IMR-90 (cell line): ENCODE results near the gene ITSN1. TPM values are rescaled to one million over a fixed set of nuclear protein-coding genes. Genes with fewer than 3 reads are reported as not detected.

ENCODE experiments used
- ATAC-seq: fragments of 200-7000 bp; cut with Tn5 transposase; 2 replicates; pipeline ENCODE4 v1.9.1; 2020; ENCODE audit warnings: low read depth, mild to moderate bottlenecking, moderate library complexity
- BruUV-seq: library from RNA; stranded (reverse); fragments of 400-500 nt; replicated peaks from 2 replicates; lab custom pipeline; 2021; lab: Mats Ljungman, UMichigan
- CTCF ChIA-PET: fragments of 300-600 bp; formaldehyde crosslinking; extraction: SDS; loops from one replicate; lab custom pipeline; 2021; ENCODE audit warnings: antibody characterized with exemption; lab: Yijun Ruan, JAX
- POLR2A ChIA-PET: fragments of 300-600 bp; sonication (Branson Sonifier 250); formaldehyde crosslinking; loops from one replicate; lab custom pipeline; 2022; ENCODE audit warnings: antibody characterized with exemption; ENCODE audit not compliant: unreplicated experiment; lab: Charles Lee
- DNase-seq: peaks from one replicate; pipeline ENCODE4 v3.0.0; 2013
- H2AFZ ChIP-seq: replicated peaks from 2 replicates; pipeline ENCODE3; 2013; ENCODE audit warnings: low read length, mild to moderate bottlenecking; ENCODE audit not compliant: poor library complexity
- H2AK5ac ChIP-seq: 2 replicates; pipeline ENCODE4 v1.6.1; 2013; ENCODE audit warnings: low read depth, low read length, inconsistent platforms
- H2AK9ac ChIP-seq: replicated peaks from 2 replicates; pipeline ENCODE3; 2013; ENCODE audit warnings: mild to moderate bottlenecking, low read depth, low read length, moderate library complexity; ENCODE audit not compliant: poor library complexity
- H2BK120ac ChIP-seq: 2 replicates; pipeline ENCODE4 v1.6.1; 2013; ENCODE audit warnings: low read depth, low read length, inconsistent platforms
- H2BK15ac ChIP-seq: 3 replicates; pipeline ENCODE4 v1.6.1; 2013; ENCODE audit warnings: low read depth, low read length, inconsistent platforms
- H2BK20ac ChIP-seq: 2 replicates; pipeline ENCODE4 v1.6.1; 2013; ENCODE audit warnings: low read depth, mild to moderate bottlenecking, inconsistent platforms, low read length, moderate library complexity
- H2BK5ac ChIP-seq: 2 replicates; pipeline ENCODE4 v1.6.1; 2013; ENCODE audit warnings: mild to moderate bottlenecking, low read depth, low read length, inconsistent platforms; ENCODE audit not compliant: poor library complexity, severe bottlenecking
- H3K14ac ChIP-seq: replicated peaks from 2 replicates; pipeline ENCODE4 v1.6.1; 2013; ENCODE audit warnings: low read depth, low read length, inconsistent platforms
- H3K18ac ChIP-seq: 2 replicates; pipeline ENCODE4 v1.6.1; 2013; ENCODE audit warnings: low read depth, low read length, control low read depth
- H3K23ac ChIP-seq: 2 replicates; pipeline ENCODE4 v1.6.1; 2013; ENCODE audit warnings: low read depth, low read length, inconsistent platforms
- H3K27ac ChIP-seq: 2 replicates; pipeline ENCODE4 v1.5.1; 2013; ENCODE audit warnings: mild to moderate bottlenecking, control low read depth, low read length; ENCODE audit not compliant: insufficient read depth
- H3K27me3 ChIP-seq: 2 replicates; pipeline ENCODE4 v1.6.1; 2013; ENCODE audit warnings: low read length; ENCODE audit not compliant: control insufficient read depth, insufficient read depth
- H3K36me3 ChIP-seq: 2 replicates; pipeline ENCODE4 v1.6.1; 2013; ENCODE audit warnings: low read length, mixed read lengths; ENCODE audit not compliant: control insufficient read depth, insufficient read depth
- H3K4ac ChIP-seq: 2 replicates; pipeline ENCODE4 v1.6.1; 2013; ENCODE audit warnings: low read depth, low read length, inconsistent platforms
- H3K4me1 ChIP-seq: 2 replicates; pipeline ENCODE4 v1.6.1; 2013; ENCODE audit warnings: low read length, mixed read lengths; ENCODE audit not compliant: control insufficient read depth, insufficient read depth
- H3K4me2 ChIP-seq: 2 replicates; pipeline ENCODE4 v1.6.1; 2013; ENCODE audit warnings: low read depth, mild to moderate bottlenecking, control low read depth, low read length, moderate library complexity
- H3K4me3 ChIP-seq: 2 replicates; pipeline ENCODE4 v1.5.1; 2013; ENCODE audit warnings: low read depth, mild to moderate bottlenecking, control low read depth, low read length, moderate library complexity; ENCODE audit not compliant: insufficient read depth
- H3K56ac ChIP-seq: 2 replicates; pipeline ENCODE4 v1.6.1; 2013; ENCODE audit warnings: low read length, inconsistent platforms; ENCODE audit not compliant: insufficient read depth; ENCODE audit errors: extremely low read depth
- H3K79me1 ChIP-seq, 2 experiments: 2 replicates each; pipeline ENCODE4 v1.6.1; 2013; ENCODE audit warnings: low read length in 2 of 2, inconsistent platforms in 1 of 2, low read depth in 1 of 2
- H3K9ac ChIP-seq: 2 replicates; pipeline ENCODE4 v1.6.1; 2013; ENCODE audit warnings: low read depth, low read length, control low read depth
- H3K9me1 ChIP-seq: 2 replicates; pipeline ENCODE4 v1.6.1; 2013; ENCODE audit warnings: low read length, inconsistent platforms; ENCODE audit not compliant: insufficient read depth
- H3K9me3 ChIP-seq: 2 replicates; pipeline ENCODE4 v1.6.1; 2013; ENCODE audit warnings: low read length; ENCODE audit not compliant: control insufficient read depth, insufficient read depth
- H4K20me1 ChIP-seq: 2 replicates; pipeline ENCODE4 v1.6.1; 2013; ENCODE audit warnings: low read length, inconsistent platforms; ENCODE audit not compliant: insufficient read depth
- H4K5ac ChIP-seq: 2 replicates; pipeline ENCODE4 v1.6.1; 2013; ENCODE audit warnings: mild to moderate bottlenecking, low read depth, low read length, control low read depth
- H4K8ac ChIP-seq, 2 experiments: 2 replicates each; pipeline ENCODE4 v1.6.1; 2013; ENCODE audit warnings: low read depth in 2 of 2, low read length in 2 of 2, control low read depth in 1 of 2, inconsistent platforms in 1 of 2
- H4K91ac ChIP-seq: 2 replicates; pipeline ENCODE4 v1.6.1; 2013; ENCODE audit warnings: low read depth, low read length, inconsistent platforms; ENCODE audit not compliant: insufficient read depth
- WGBS, 2 experiments: methylation state at CpG; one replicate each; pipeline versions ENCODE4 v1.1.5 to v1.1.7; 2013; ENCODE audit warnings: missing lambda C conversion rate in 2 of 2; ENCODE audit not compliant: insufficient read length in 1 of 2; ENCODE audit errors: extremely low coverage in 2 of 2; 5-methylcytosine and 5-hydroxymethylcytosine counted together
- dilution Hi-C: fragments of 300-500 bp; cut with HindIII; formaldehyde crosslinking; loops from one replicate; pipeline ENCODE4 v1.14.3; 2018; ENCODE audit warnings: low sequenced_read_pairs; ENCODE audit not compliant: unreplicated experiment
- in situ Hi-C: fragments of 300-500 bp; cut with MboI; formaldehyde crosslinking; loops from 3 replicates; pipeline ENCODE4 v1.14.3; 2019; ENCODE audit warnings: low sequenced_read_pairs, inconsistent platforms, mixed read lengths
- intact Hi-C: fragments of 100-400 bp; cut with micrococcal nuclease; formaldehyde crosslinking; loops from 2 replicates; pipeline ENCODE4 v1.10.0; 2022
- polyA plus RNA-seq, 3 experiments: library from polyadenylated mRNA; depleted of rRNA; stranded (reverse); fragments of >200 nt; gene quantifications; 2 replicates each; pipeline ENCODE4 v1.2.3, GENCODE V29; 2012; ENCODE audit warnings: low replicate concordance in 1 of 3
- total RNA-seq: library from RNA; depleted of rRNA; stranded (reverse); fragments of >200 nt; gene quantifications from 2 replicates; pipeline ENCODE4 v1.2.3, GENCODE V29; 2012
- TF ChIP-seq, protein P1 (sequence below): conservative IDR thresholded peaks from 2 replicates; pipeline ENCODE4 v1.5.1; 2012; ENCODE audit warnings: mild to moderate bottlenecking, low read depth, low read length, improper control_type of control experiment

ITSN1 gene
- total and polyA plus RNA-seq, 2 of the 4 experiments (the other 2 are of a cell fraction), result 45.4 to 62.0 TPM

GRCh38 chr21:33831962-33832659 lies 189.8 kb downstream of the ITSN1 start:
- Histone ChIP-seq H3K79me1 (peaks cover 2 to 14% of the 10 kb centered on the region in 2 experiments; a peak in 2 of 4 replicates), H4K8ac (0 out of 4 replicates have a peak overlapping the region, but pooled peaks of 1 of the 2 experiments have one; percentile 47), H2BK15ac (no peak overlapping the region), H4K20me1 (no peaks in the 10 kb centered on the region), H3K27ac (no peak overlapping the region), H3K18ac (no peak overlapping the region), H3K14ac (no peak overlapping the region), H4K5ac (no peak overlapping the region), H2BK20ac (no peak overlapping the region), H2AK9ac (no peak overlapping the region), H3K4ac (no peak overlapping the region), H2AFZ (no peak overlapping the region), H3K27me3 (no peaks in the 10 kb centered on the region), H3K9ac (no peak overlapping the region), H3K4me2 (no peak overlapping the region), H2BK5ac (no peak overlapping the region), H3K36me3 (peaks cover 27% of the 10 kb centered on the region), H3K23ac (no peak overlapping the region), H3K4me3 (no peak overlapping the region), H2BK120ac (no peak overlapping the region), H3K9me1 (no peaks in the 10 kb centered on the region; the same call in 1 of the 2 replicates), H4K91ac (no peak overlapping the region), H2AK5ac (no peak overlapping the region), H3K9me3 (no peaks in the 10 kb centered on the region), H3K4me1 (peaks cover 5% of the 10 kb centered on the region), H3K56ac (no peak overlapping the region)
- in situ Hi-C loops, result no loop called here
- no TSS peak for BruUV-seq
- intact Hi-C loops, result no loop called here
- TF ChIP-seq, protein P1, sequence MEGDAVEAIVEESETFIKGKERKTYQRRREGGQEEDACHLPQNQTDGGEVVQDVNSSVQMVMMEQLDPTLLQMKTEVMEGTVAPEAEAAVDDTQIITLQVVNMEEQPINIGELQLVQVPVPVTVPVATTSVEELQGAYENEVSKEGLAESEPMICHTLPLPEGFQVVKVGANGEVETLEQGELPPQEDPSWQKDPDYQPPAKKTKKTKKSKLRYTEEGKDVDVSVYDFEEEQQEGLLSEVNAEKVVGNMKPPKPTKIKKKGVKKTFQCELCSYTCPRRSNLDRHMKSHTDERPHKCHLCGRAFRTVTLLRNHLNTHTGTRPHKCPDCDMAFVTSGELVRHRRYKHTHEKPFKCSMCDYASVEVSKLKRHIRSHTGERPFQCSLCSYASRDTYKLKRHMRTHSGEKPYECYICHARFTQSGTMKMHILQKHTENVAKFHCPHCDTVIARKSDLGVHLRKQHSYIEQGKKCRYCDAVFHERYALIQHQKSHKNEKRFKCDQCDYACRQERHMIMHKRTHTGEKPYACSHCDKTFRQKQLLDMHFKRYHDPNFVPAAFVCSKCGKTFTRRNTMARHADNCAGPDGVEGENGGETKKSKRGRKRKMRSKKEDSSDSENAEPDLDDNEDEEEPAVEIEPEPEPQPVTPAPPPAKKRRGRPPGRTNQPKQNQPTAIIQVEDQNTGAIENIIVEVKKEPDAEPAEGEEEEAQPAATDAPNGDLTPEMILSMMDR, result no peak
- ChIA-PET CTCF (no interaction called here), POLR2A (no interaction called here)
- DNase-seq, result no peak
- peak; percentile 29 for ATAC-seq
- dilution Hi-C loops, result no loop called here
- 67% methylated on average over 14 of the region's 17 CpGs; no CpG with 5 or more reads in 1 of the 2 experiments for WGBS, 2 experiments
